Spinal cord (tissue), 10 donors: ENCODE data around the gene KIAA1549. TPM values are rescaled to one million over a fixed set of nuclear protein-coding genes. Genes with fewer than 3 reads are reported as not detected.

ENCODE experiments used
- DNase-seq, 6 donors: peaks; one replicate each; pipeline versions ENCODE4 v3.0.0 to v3.0.0-alpha.2; 2013 to 2015; ENCODE audit warnings: low spot score in 6 of 6, low read depth in 4 of 6
- H3K27ac ChIP-seq: one replicate; pipeline ENCODE4 v1.5.1; 2013; ENCODE audit warnings: low read depth, low read length, control low read depth
- H3K27me3 ChIP-seq: one replicate; pipeline ENCODE4 v1.6.1; 2013; ENCODE audit warnings: low read length; ENCODE audit not compliant: control insufficient read depth, insufficient read depth
- H3K36me3 ChIP-seq: one replicate; pipeline ENCODE4 v1.6.1; 2013; ENCODE audit warnings: low read length; ENCODE audit not compliant: control insufficient read depth, insufficient read depth
- H3K4me1 ChIP-seq: one replicate; pipeline ENCODE4 v1.6.1; 2013; ENCODE audit warnings: low read length; ENCODE audit not compliant: control insufficient read depth, insufficient read depth
- H3K4me3 ChIP-seq: one replicate; pipeline ENCODE4 v1.5.1; 2013; ENCODE audit warnings: low read depth, low read length, control low read depth
- H3K9me3 ChIP-seq: one replicate; pipeline ENCODE4 v1.6.1; 2013; ENCODE audit warnings: low read length; ENCODE audit not compliant: control insufficient read depth, insufficient read depth
- WGBS: methylation state at CpG from one replicate; pipeline ENCODE4 v1.1.5; 2013; ENCODE audit warnings: missing lambda C conversion rate; ENCODE audit not compliant: insufficient coverage; 5-methylcytosine and 5-hydroxymethylcytosine counted together
- polyA plus RNA-seq, 2 donors: library from polyadenylated mRNA; unstranded; fragments of 120-200 nt; gene quantifications; one replicate each; pipeline ENCODE4 v1.2.1, GENCODE V29; 2013; ENCODE audit not compliant: insufficient read length in 2 of 2
- total RNA-seq, 2 donors: library from RNA; depleted of rRNA in 1 of 2; stranded (reverse); fragments of 120-200 nt in 1 of 2; fragments of >200 nt in 1 of 2; gene quantifications; one replicate each; pipeline versions ENCODE4 v1.2.3 to v1.2.4, GENCODE V29; 2013 to 2014
- donor health status: healthy.

Gene KIAA1549
- total and polyA plus RNA-seq, 4 donors: 11.1 to 27.8 (median 19.0) TPM

GRCh38 chr7:138902161-138902560 is 79.0 kb downstream of the KIAA1549 start:
- peaks cover 29% of the 10 kb centered on the region for H3K36me3 ChIP-seq
- DNase-seq: no peak
- WGBS: 100% methylated on average over 1 of the region's 3 CpGs

GRCh38 chr7:138900035-138900828 is 81.0 kb downstream of the KIAA1549 start:
- peaks cover 41% of the 10 kb centered on the region for H3K36me3 ChIP-seq
- H3K27me3 ChIP-seq: no peaks in the 10 kb centered on the region
- H3K4me3 ChIP-seq: no peak overlapping the region
- DNase-seq: peak in 2 of 6 donors; percentile 36 to 40
- no peaks in the 10 kb centered on the region for H3K9me3 ChIP-seq
- WGBS: 51% methylated on average over 6 of the region's 12 CpGs
- H3K27ac ChIP-seq: no peak overlapping the region
- no peaks in the 10 kb centered on the region for H3K4me1 ChIP-seq

More at GRCh38 chr7:138902161-138902560, 79.0 kb downstream of the KIAA1549 start:
- Histone ChIP-seq H3K27me3 (no peaks in the 10 kb centered on the region), H3K4me3 (no peak overlapping the region), H3K9me3 (no peaks in the 10 kb centered on the region), H3K4me1 (no peaks in the 10 kb centered on the region), H3K27ac (no peak overlapping the region)

- no peak for DNase-seq
- Histone ChIP-seq H3K27me3 (no peaks in the 10 kb centered on the region), H3K36me3 (peaks cover 43% of the 10 kb centered on the region), H3K27ac (no peak overlapping the region), H3K4me1 (no peaks in the 10 kb centered on the region), H3K4me3 (no peak overlapping the region), H3K9me3 (no peaks in the 10 kb centered on the region)
- WGBS: 93% methylated on average over 8 of the region's 8 CpGs
Observed at GRCh38 chr7:138898802-138899201, 82.4 kb downstream of the KIAA1549 start.

GRCh38 chr7:138898255-138898654 is 82.9 kb downstream of the KIAA1549 start:
- no peaks in the 10 kb centered on the region for H3K4me1 ChIP-seq
- WGBS: no CpG with 5 or more reads among the region's 3 CpGs

GRCh38 chr7:138895679-138896078 is 85.5 kb downstream of the KIAA1549 start:
- H3K36me3 ChIP-seq: peaks cover 29% of the 10 kb centered on the region
- no peak for DNase-seq
- 100% methylated on average over 4 of the region's 7 CpGs for WGBS

More at GRCh38 chr7:138898255-138898654, 82.9 kb downstream of the KIAA1549 start:
- Histone ChIP-seq H3K4me3 (no peak overlapping the region), H3K27me3 (no peaks in the 10 kb centered on the region), H3K9me3 (no peaks in the 10 kb centered on the region), H3K27ac (no peak overlapping the region), H3K36me3 (peaks cover 40% of the 10 kb centered on the region)
- no peak for DNase-seq

GRCh38 chr7:138893258-138893657 is 87.9 kb downstream of the KIAA1549 start:
- Histone ChIP-seq H3K36me3 (peaks cover 22% of the 10 kb centered on the region), H3K4me3 (no peak overlapping the region), H3K9me3 (no peaks in the 10 kb centered on the region), H3K27me3 (no peaks in the 10 kb centered on the region), H3K4me1 (peaks cover 19% of the 10 kb centered on the region), H3K27ac (no peak overlapping the region)
- WGBS: 86% methylated on average over 1 of the region's 4 CpGs
- DNase-seq: no peak

More at GRCh38 chr7:138895679-138896078, 85.5 kb downstream of the KIAA1549 start:
- Histone ChIP-seq H3K4me1 (peaks cover 10% of the 10 kb centered on the region), H3K27me3 (no peaks in the 10 kb centered on the region), H3K27ac (no peak overlapping the region), H3K9me3 (no peaks in the 10 kb centered on the region), H3K4me3 (no peak overlapping the region)

- H3K36me3 ChIP-seq: peaks cover 22% of the 10 kb centered on the region
- H3K27me3 ChIP-seq: no peaks in the 10 kb centered on the region
- DNase-seq: no peak
- 83% methylated on average over 3 of the region's 5 CpGs for WGBS
- no peak overlapping the region for H3K4me3 ChIP-seq
- no peaks in the 10 kb centered on the region for H3K9me3 ChIP-seq
- H3K27ac ChIP-seq: no peak overlapping the region
- H3K4me1 ChIP-seq: peaks cover 19% of the 10 kb centered on the region
Observed at GRCh38 chr7:138892812-138893211, 88.4 kb downstream of the KIAA1549 start.

- Histone ChIP-seq H3K4me1 (peaks cover 19% of the 10 kb centered on the region), H3K27ac (no peak overlapping the region), H3K36me3 (peaks cover 22% of the 10 kb centered on the region), H3K9me3 (no peaks in the 10 kb centered on the region), H3K27me3 (no peaks in the 10 kb centered on the region), H3K4me3 (no peak overlapping the region)
- no peak for DNase-seq
- WGBS: no CpG with 5 or more reads among the region's 3 CpGs
Observed at GRCh38 chr7:138892006-138892630, 89.1 kb downstream of the KIAA1549 start.

- Histone ChIP-seq H3K27ac (peak overlapping the region; percentile 75), H3K36me3 (peaks cover 17% of the 10 kb centered on the region), H3K9me3 (no peaks in the 10 kb centered on the region), H3K27me3 (no peaks in the 10 kb centered on the region), H3K4me1 (peaks cover 19% of the 10 kb centered on the region), H3K4me3 (no peak overlapping the region)
- WGBS: 53% methylated on average over 4 of the region's 5 CpGs
- peak in 1 of 6 donors; percentile 42 for DNase-seq
Observed at GRCh38 chr7:138891446-138891810, 89.8 kb downstream of the KIAA1549 start.
